Fibroblast of lung (primary cell): ENCODE results near the gene RRAGD. TPM values are rescaled to one million over a fixed set of nuclear protein-coding genes. Genes with fewer than 3 reads are reported as not detected.

ENCODE experiments used
- DNase-seq, 2 donors: peaks; one replicate each; pipeline versions ENCODE4 v3.0.0 to v3.0.0-alpha.2; 2010; ENCODE audit warnings: low read depth in 2 of 2
- H2AFZ ChIP-seq: 2 replicates; pipeline ENCODE4 v1.5.1; 2012; ENCODE audit warnings: low read length, control low read depth, inconsistent platforms
- H3K27ac ChIP-seq: 2 replicates; pipeline ENCODE4 v1.5.1; 2011; ENCODE audit warnings: low read length, control low read depth; ENCODE audit not compliant: insufficient read depth
- H3K27me3 ChIP-seq: 2 replicates; pipeline ENCODE4 v1.5.1; 2011; ENCODE audit warnings: mild to moderate bottlenecking, low read length; ENCODE audit not compliant: control insufficient read depth, insufficient read depth
- H3K36me3 ChIP-seq: 2 replicates; pipeline ENCODE4 v1.5.1; 2011; ENCODE audit warnings: low read length; ENCODE audit not compliant: control insufficient read depth, insufficient read depth
- H3K4me1 ChIP-seq: 2 replicates; pipeline ENCODE4 v1.5.1; 2011; ENCODE audit warnings: low read length; ENCODE audit not compliant: control insufficient read depth, insufficient read depth; ENCODE audit errors: extremely low read depth
- H3K4me2 ChIP-seq: 2 replicates; pipeline ENCODE4 v1.5.1; 2011; ENCODE audit warnings: low read length, control low read depth; ENCODE audit not compliant: insufficient read depth; ENCODE audit errors: extremely low read depth
- H3K4me3 ChIP-seq, 4 experiments: fragments of 200-600 bp in 1 of 4; sonication (generic) in 1 of 4; replicated peaks in 1 of 4; 2 replicates each; pipeline ENCODE4 v1.5.1; 2011 to 2016; ENCODE audit warnings: low read length in 4 of 4, low read depth in 3 of 4, mild to moderate bottlenecking in 3 of 4, control low read depth in 2 of 4, inconsistent platforms in 1 of 4, mixed read lengths in 1 of 4; ENCODE audit not compliant: insufficient read depth in 1 of 4; ENCODE audit errors: control extremely low read depth in 1 of 4
- H3K79me2 ChIP-seq: 2 replicates; pipeline ENCODE4 v1.5.1; 2012; ENCODE audit warnings: mild to moderate bottlenecking, low read length, inconsistent platforms; ENCODE audit not compliant: control insufficient read depth, insufficient read depth
- H3K9ac ChIP-seq: 2 replicates; pipeline ENCODE4 v1.5.1; 2011; ENCODE audit warnings: mild to moderate bottlenecking, low read length, control low read depth; ENCODE audit not compliant: insufficient read depth
- H3K9me3 ChIP-seq: 2 replicates; pipeline ENCODE4 v1.5.1; 2012; ENCODE audit warnings: low read depth, low read length; ENCODE audit not compliant: control insufficient read depth, insufficient read depth
- H4K20me1 ChIP-seq: 2 replicates; pipeline ENCODE4 v1.5.1; 2011; ENCODE audit warnings: low read length; ENCODE audit not compliant: control insufficient read depth, insufficient read depth; ENCODE audit errors: extremely low read depth
- EZH2 ChIP-seq: IDR thresholded peaks from 2 replicates; pipeline ENCODE4 v1.5.1; 2012; ENCODE audit warnings: low read length, control low read depth, mild to moderate bottlenecking; ENCODE audit errors: missing control alignments
- polyA plus RNA-seq, 2 donors: library from polyadenylated mRNA; depleted of rRNA in 1 of 2; stranded (reverse) in 1 of 2; unstranded in 1 of 2; fragments of >200 nt; gene quantifications; 2 replicates each; pipeline ENCODE4 v1.2.1, GENCODE V29; 2011 to 2012; ENCODE audit warnings: missing spikeins in 1 of 2
- total RNA-seq: library from RNA; depleted of rRNA; stranded (reverse); fragments of >200 nt; gene quantifications from 2 replicates; pipeline ENCODE4 v1.2.1, GENCODE V29; 2014
- TF ChIP-seq, protein P1 (sequence below), 2 donors: IDR thresholded peaks in 1 of 2; conservative IDR thresholded peaks in 1 of 2; 1 replicate in 1 of 2; 2 replicates in 1 of 2; pipeline ENCODE4 v1.5.1; 2011 to 2012; ENCODE audit warnings: low read length in 2 of 2, control low read depth in 1 of 2, inconsistent platforms in 1 of 2, low read depth in 1 of 2, mild to moderate bottlenecking in 1 of 2

RRAGD gene
- total and polyA plus RNA-seq, 2 donors (not counting 1 experiment from before 2014, with no cell fraction given) = 0.07 to 1.8 TPM

GRCh38 chr6:89378628-89379027, 33.4 kb downstream of the RRAGD start:
- Histone ChIP-seq H3K27me3 (no peaks in the 10 kb centered on the region), H3K27ac (no peak overlapping the region), H3K9ac (no peak overlapping the region), H4K20me1 (no peaks in the 10 kb centered on the region), H3K36me3 (no peaks in the 10 kb centered on the region), H3K79me2 (no peaks in the 10 kb centered on the region), H2AFZ (no peak overlapping the region), H3K4me1 (no peaks in the 10 kb centered on the region), H3K9me3 (no peaks in the 10 kb centered on the region), H3K4me2 (no peak overlapping the region), H3K4me3 (no peak overlapping the region)
- TF ChIP-seq, protein P1, sequence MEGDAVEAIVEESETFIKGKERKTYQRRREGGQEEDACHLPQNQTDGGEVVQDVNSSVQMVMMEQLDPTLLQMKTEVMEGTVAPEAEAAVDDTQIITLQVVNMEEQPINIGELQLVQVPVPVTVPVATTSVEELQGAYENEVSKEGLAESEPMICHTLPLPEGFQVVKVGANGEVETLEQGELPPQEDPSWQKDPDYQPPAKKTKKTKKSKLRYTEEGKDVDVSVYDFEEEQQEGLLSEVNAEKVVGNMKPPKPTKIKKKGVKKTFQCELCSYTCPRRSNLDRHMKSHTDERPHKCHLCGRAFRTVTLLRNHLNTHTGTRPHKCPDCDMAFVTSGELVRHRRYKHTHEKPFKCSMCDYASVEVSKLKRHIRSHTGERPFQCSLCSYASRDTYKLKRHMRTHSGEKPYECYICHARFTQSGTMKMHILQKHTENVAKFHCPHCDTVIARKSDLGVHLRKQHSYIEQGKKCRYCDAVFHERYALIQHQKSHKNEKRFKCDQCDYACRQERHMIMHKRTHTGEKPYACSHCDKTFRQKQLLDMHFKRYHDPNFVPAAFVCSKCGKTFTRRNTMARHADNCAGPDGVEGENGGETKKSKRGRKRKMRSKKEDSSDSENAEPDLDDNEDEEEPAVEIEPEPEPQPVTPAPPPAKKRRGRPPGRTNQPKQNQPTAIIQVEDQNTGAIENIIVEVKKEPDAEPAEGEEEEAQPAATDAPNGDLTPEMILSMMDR (conservative IDR thresholded peaks at IDR 0.05 in 1 of 2, IDR thresholded peaks at IDR 0.05 in 1 of 2; ENCODE audit: low read depth in 1 of 2, low read length in 2 of 2) = no peak
- no peak for TF ChIP-seq EZH2
- DNase-seq = no peak

GRCh38 chr6:89375427-89376267, 36.4 kb downstream of the RRAGD start:
- Histone ChIP-seq H2AFZ (no peak overlapping the region), H3K36me3 (no peaks in the 10 kb centered on the region), H3K4me1 (peaks cover 2% of the 10 kb centered on the region), H3K27ac (no peak overlapping the region), H3K79me2 (no peaks in the 10 kb centered on the region), H3K4me3 (no peak overlapping the region), H3K9ac (no peak overlapping the region), H3K27me3 (no peaks in the 10 kb centered on the region), H3K4me2 (no peak overlapping the region), H3K9me3 (no peaks in the 10 kb centered on the region), H4K20me1 (no peaks in the 10 kb centered on the region)
- TF ChIP-seq, protein P1 (conservative IDR thresholded peaks at IDR 0.05 in 1 of 2, IDR thresholded peaks at IDR 0.05 in 1 of 2; ENCODE audit: low read depth in 1 of 2, low read length in 2 of 2) = peak in 1 of 2 donors; percentile 19
- no peak for TF ChIP-seq EZH2
- DNase-seq = no peak

GRCh38 chr6:89372506-89372901, 39.6 kb downstream of the RRAGD start:
- H2AFZ ChIP-seq = no peak overlapping the region
- TF ChIP-seq EZH2 = no peak
- TF ChIP-seq, protein P1 (conservative IDR thresholded peaks at IDR 0.05 in 1 of 2, IDR thresholded peaks at IDR 0.05 in 1 of 2; ENCODE audit: low read depth in 1 of 2, low read length in 2 of 2) = no peak

More at GRCh38 chr6:89372506-89372901, 39.6 kb downstream of the RRAGD start:
- no peak overlapping the region for H3K4me2 ChIP-seq
- H3K79me2 ChIP-seq = no peaks in the 10 kb centered on the region
- no peak overlapping the region for H3K4me3 ChIP-seq
- H3K36me3 ChIP-seq = no peaks in the 10 kb centered on the region
- peaks cover 2% of the 10 kb centered on the region for H3K4me1 ChIP-seq
- no peak overlapping the region for H3K9ac ChIP-seq
- no peak overlapping the region for H3K27ac ChIP-seq
- no peak for DNase-seq
- H3K9me3 ChIP-seq = no peaks in the 10 kb centered on the region
- H3K27me3 ChIP-seq = no peaks in the 10 kb centered on the region
- no peaks in the 10 kb centered on the region for H4K20me1 ChIP-seq
